Lower leg skin (tissue), 3 donors: ENCODE data around the gene RERE.
"Not testable (repeated sequence)": the region's sequence is repeated elsewhere in the genome, so short reads cannot be mapped to it uniquely, and the experiment has no call there.

Experiments used
- POLR2A ChIP-seq, 2 donors: fragments of 450-650 bp; IDR thresholded peaks; one replicate each; pipeline ENCODE4 v1.6.1; 2016 to 2017; ENCODE audit warnings: antibody characterized with exemption in 2 of 2, mild to moderate bottlenecking in 1 of 2, moderate library complexity in 1 of 2
- TF ChIP-seq, protein P1 (sequence below), 3 donors: fragments of 450-650 bp; IDR thresholded peaks; one replicate each; pipeline ENCODE4 v1.5.1; 2016; ENCODE audit warnings: antibody characterized with exemption in 3 of 3, mild to moderate bottlenecking in 3 of 3, moderate library complexity in 2 of 3

DNA sequence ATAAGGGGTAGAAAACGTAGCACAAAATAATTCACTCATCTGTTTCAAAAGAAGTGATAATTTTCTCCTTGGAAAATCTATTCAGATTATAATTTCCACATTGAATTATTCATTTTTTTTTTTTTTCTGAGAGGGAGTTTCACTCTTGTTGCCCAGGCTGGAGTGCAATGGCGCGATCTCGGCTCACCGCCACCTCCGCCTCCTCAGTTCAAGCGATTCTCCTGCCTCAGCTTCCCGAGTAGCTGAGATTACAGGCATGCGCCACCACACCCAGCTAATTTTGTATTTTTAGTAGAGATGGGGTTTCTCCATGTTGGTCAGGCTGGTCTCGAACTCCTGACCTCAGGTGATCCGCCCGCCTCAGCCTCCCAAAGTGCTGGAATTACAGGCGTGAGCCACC, 1.3 kb upstream of the RERE start:
- TF ChIP-seq, protein P1, sequence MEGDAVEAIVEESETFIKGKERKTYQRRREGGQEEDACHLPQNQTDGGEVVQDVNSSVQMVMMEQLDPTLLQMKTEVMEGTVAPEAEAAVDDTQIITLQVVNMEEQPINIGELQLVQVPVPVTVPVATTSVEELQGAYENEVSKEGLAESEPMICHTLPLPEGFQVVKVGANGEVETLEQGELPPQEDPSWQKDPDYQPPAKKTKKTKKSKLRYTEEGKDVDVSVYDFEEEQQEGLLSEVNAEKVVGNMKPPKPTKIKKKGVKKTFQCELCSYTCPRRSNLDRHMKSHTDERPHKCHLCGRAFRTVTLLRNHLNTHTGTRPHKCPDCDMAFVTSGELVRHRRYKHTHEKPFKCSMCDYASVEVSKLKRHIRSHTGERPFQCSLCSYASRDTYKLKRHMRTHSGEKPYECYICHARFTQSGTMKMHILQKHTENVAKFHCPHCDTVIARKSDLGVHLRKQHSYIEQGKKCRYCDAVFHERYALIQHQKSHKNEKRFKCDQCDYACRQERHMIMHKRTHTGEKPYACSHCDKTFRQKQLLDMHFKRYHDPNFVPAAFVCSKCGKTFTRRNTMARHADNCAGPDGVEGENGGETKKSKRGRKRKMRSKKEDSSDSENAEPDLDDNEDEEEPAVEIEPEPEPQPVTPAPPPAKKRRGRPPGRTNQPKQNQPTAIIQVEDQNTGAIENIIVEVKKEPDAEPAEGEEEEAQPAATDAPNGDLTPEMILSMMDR (IDR thresholded peaks at IDR 0.05), result not testable (repeated sequence)
- TF ChIP-seq POLR2A (IDR thresholded peaks at IDR 0.05), result not testable (repeated sequence)
